GM12878 (cell line): ENCODE data around the gene STEAP1B.

ENCODE experiments used
- CTCF ChIP-seq, 3 experiments: IDR thresholded peaks in 2 of 3; conservative IDR thresholded peaks in 1 of 3; 2 replicates each; pipeline ENCODE4 v1.5.1; 2011; ENCODE audit warnings: low read depth in 3 of 3, low read length in 3 of 3, mild to moderate bottlenecking in 3 of 3, control low read depth in 2 of 3, moderate library complexity in 2 of 3, inconsistent platforms in 1 of 3, mixed read lengths in 1 of 3; ENCODE audit not compliant: control insufficient read depth in 2 of 3, insufficient read depth in 1 of 3; ENCODE audit errors: extremely low read depth in 1 of 3
- EP300 ChIP-seq, 2 experiments: fragments of 150-350 bp in 1 of 2; IDR thresholded peaks; 2 replicates each; pipeline ENCODE4 v1.6.1; 2011 to 2012; ENCODE audit warnings: low read depth in 2 of 2, low read length in 2 of 2, borderline replicate concordance in 1 of 2, improper control_type of control experiment in 1 of 2, inconsistent platforms in 1 of 2; ENCODE audit not compliant: control insufficient read depth in 1 of 2
- HDAC2 ChIP-seq: fragments of 200-600 bp; sonication (generic); IDR thresholded peaks from 2 replicates; pipeline ENCODE4 v1.6.1; 2017
- NFYA ChIP-seq: IDR thresholded peaks from 2 replicates; pipeline ENCODE4 v1.6.1; 2011; ENCODE audit warnings: low read depth, mild to moderate bottlenecking, low read length, improper control_type of control experiment, borderline replicate concordance
- POLR2AphosphoS5 ChIP-seq: IDR thresholded peaks from 2 replicates; pipeline ENCODE4 v1.6.1; 2011; ENCODE audit warnings: mild to moderate bottlenecking, low read length, inconsistent platforms
- RUNX3 ChIP-seq: IDR thresholded peaks from 2 replicates; pipeline ENCODE4 v1.6.1; 2012; ENCODE audit warnings: low read length, inconsistent platforms
- USF2 ChIP-seq: IDR thresholded peaks from 2 replicates; pipeline ENCODE4 v1.6.1; 2011; ENCODE audit warnings: low read depth, low read length, improper control_type of control experiment, borderline replicate concordance
- ZBTB11 ChIP-seq: fragments of 450-650 bp; formaldehyde crosslinking; IDR thresholded peaks from 2 replicates; pipeline ENCODE4 v1.5.0; 2022; ENCODE audit warnings: mild to moderate bottlenecking, missing genetic modification characterization
- ZNF384 ChIP-seq: IDR thresholded peaks from 2 replicates; pipeline ENCODE4 v1.6.1; 2012; ENCODE audit warnings: low read depth, mild to moderate bottlenecking, low read length, improper control_type of control experiment, borderline replicate concordance

GRCh38 chr7:22464299-22464698 is 35.7 kb downstream of the STEAP1B start:
- TF ChIP-seq ZBTB11 (no peak), NFYA (no peak), HDAC2 (no peak), RUNX3 (no peak), ZNF384 (no peak), EP300 (IDR thresholded peaks at IDR 0.05; ENCODE audit: borderline replicate concordance in 1 of 2, control insufficient read depth in 1 of 2, low read depth in 2 of 2, low read length in 2 of 2) (no peak), USF2 (no peak), CTCF (IDR thresholded peaks at IDR 0.05 in 2 of 3, conservative IDR thresholded peaks at IDR 0.05 in 1 of 3; ENCODE audit: control insufficient read depth in 2 of 3, extremely low read depth in 1 of 3, insufficient read depth in 1 of 3, low read depth in 3 of 3, low read length in 3 of 3) (no peak), POLR2AphosphoS5 (no peak)
